Measurements from ENCODE around the gene DPP6. TPM values are rescaled to one million over a fixed set of nuclear protein-coding genes. Genes with fewer than 3 reads are reported as not detected.

DPP6 gene
- total and polyA plus RNA-seq, 2 experiments from 2014 or later: not detected

GRCh38 chr7:154571772-154572171 is 519.6 kb downstream of the DPP6 start:
- H3K4me2 ChIP-seq: no peak overlapping the region
- TF ChIP-seq CREB1 (CRISPR knock-in tag; IDR thresholded peaks at IDR 0.05; ENCODE audit: low read depth) (no peak), NANOG (IDR thresholded peaks at IDR 0.05; ENCODE audit: borderline replicate concordance) (no peak), ZNF462 (CRISPR knock-in tag; IDR thresholded peaks at IDR 0.05) (no peak), ZNF331 (CRISPR knock-in tag; IDR thresholded peaks at IDR 0.05; ENCODE audit: low read depth) (no peak)
- no peak overlapping the region for H2AFZ ChIP-seq
- H3K4me1 ChIP-seq (ENCODE audit: insufficient read depth): no peaks in the 10 kb centered on the region
- DNase-seq (ENCODE audit: low spot score) (no peak), ATAC-seq (no peak)
- Mint-ChIP-seq H3K27ac (no peak overlapping the region), H3K4me3 (no peak overlapping the region), H3K36me3 (ENCODE audit: low read depth) (no peaks in the 10 kb centered on the region; the same call in 1 of the 3 replicates), H3K9me3 (peaks cover 2% of the 10 kb centered on the region; the same call in 1 of the 3 replicates), H3K4me1 (peaks cover 13% of the 10 kb centered on the region), H3K27me3 (ENCODE audit: insufficient read depth, low read depth, poor library complexity) (peaks cover under 1% of the 10 kb centered on the region)
- no peaks in the 10 kb centered on the region for H4K20me1 ChIP-seq (replicated peaks; ENCODE audit: insufficient read depth)
- H3K27me3 ChIP-seq (ENCODE audit: insufficient read depth): no peaks in the 10 kb centered on the region
- no peaks in the 10 kb centered on the region; the same call in 1 of the 2 replicates for H3K36me3 ChIP-seq (ENCODE audit: insufficient read depth)
- no peak overlapping the region for H3K4me3 ChIP-seq
- H3K27ac ChIP-seq (ENCODE audit: low read depth): no peak overlapping the region
- no peaks in the 10 kb centered on the region for H3K9me2 ChIP-seq (ENCODE audit: insufficient read depth)
- no peaks in the 10 kb centered on the region for H3K79me2 ChIP-seq (replicated peaks; ENCODE audit: insufficient read depth)
- peaks cover 6% of the 10 kb centered on the region; the same call in 1 of the 2 replicates for H3F3A ChIP-seq (replicated peaks; ENCODE audit: low read depth)

DNA sequence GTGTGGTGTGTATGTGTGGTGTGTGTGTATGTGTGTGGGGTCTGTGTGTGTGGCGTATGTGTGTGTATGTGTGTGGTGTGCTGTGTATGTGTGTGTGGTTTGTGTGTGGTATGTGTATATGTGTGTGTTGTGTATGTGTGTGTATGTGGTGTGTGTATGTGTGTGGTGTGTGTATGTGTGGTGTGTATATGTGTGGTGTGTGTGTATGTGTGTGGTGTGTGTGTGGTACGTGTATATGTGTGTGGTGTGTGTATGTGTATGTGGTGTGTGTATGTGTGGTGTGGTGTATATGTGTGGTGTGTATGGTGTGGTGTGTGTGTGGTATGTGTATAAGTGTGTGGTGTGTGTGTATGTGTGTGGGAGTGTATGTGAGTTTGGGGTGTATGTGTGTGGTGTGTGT is 522.0 kb downstream of the DPP6 start:
- Histone ChIP-seq H2AFZ (no peak overlapping the region), H3K27me3 (ENCODE audit: insufficient read depth) (no peaks in the 10 kb centered on the region), H3K4me3 (no peak overlapping the region), H3K4me2 (no peak overlapping the region), H3K79me2 (replicated peaks; ENCODE audit: insufficient read depth) (no peaks in the 10 kb centered on the region), H3F3A (replicated peaks; ENCODE audit: low read depth) (peaks cover 6% of the 10 kb centered on the region; the same call in 1 of the 2 replicates), H3K36me3 (ENCODE audit: insufficient read depth) (no peaks in the 10 kb centered on the region), H3K9me2 (ENCODE audit: insufficient read depth) (no peaks in the 10 kb centered on the region), H3K4me1 (ENCODE audit: insufficient read depth) (no peaks in the 10 kb centered on the region), H3K27ac (ENCODE audit: low read depth) (no peak overlapping the region), H4K20me1 (replicated peaks; ENCODE audit: insufficient read depth) (no peaks in the 10 kb centered on the region)
- Mint-ChIP-seq H3K36me3 (ENCODE audit: low read depth) (no peaks in the 10 kb centered on the region; the same call in 1 of the 3 replicates), H3K27ac (no peak overlapping the region), H3K27me3 (ENCODE audit: insufficient read depth, low read depth, poor library complexity) (peaks cover 3% of the 10 kb centered on the region), H3K4me3 (no peak overlapping the region), H3K9me3 (peaks cover 2% of the 10 kb centered on the region; the same call in 1 of the 3 replicates), H3K4me1 (no peaks in the 10 kb centered on the region; the same call in 2 of the 3 replicates)
- DNase-seq (ENCODE audit: low spot score): no peak
- no peak for ATAC-seq
- TF ChIP-seq REST (IDR thresholded peaks at IDR 0.05; ENCODE audit: unreplicated experiment): no peak
- no peak for TF ChIP-seq JUNB (IDR thresholded peaks at IDR 0.05; ENCODE audit: unreplicated experiment)
- TF ChIP-seq EZH2 (IDR thresholded peaks at IDR 0.05; ENCODE audit: low read depth, unreplicated experiment): no peak
- TF ChIP-seq POLR2AphosphoS5 (IDR thresholded peaks at IDR 0.05; ENCODE audit: low read depth): no peak
- no peak for TF ChIP-seq ZNF114 (CRISPR knock-in tag; IDR thresholded peaks at IDR 0.05)
- TF ChIP-seq STAT1 (IDR thresholded peaks at IDR 0.05; ENCODE audit: unreplicated experiment): no peak
- TF ChIP-seq ZNF331 (CRISPR knock-in tag; IDR thresholded peaks at IDR 0.05; ENCODE audit: low read depth): no peak
- no peak for TF ChIP-seq ETS1 (IDR thresholded peaks at IDR 0.05)
- TF ChIP-seq CREB1 (CRISPR knock-in tag; IDR thresholded peaks at IDR 0.05; ENCODE audit: low read depth): no peak
- TF ChIP-seq EZH2phosphoT487 (IDR thresholded peaks at IDR 0.05; ENCODE audit: unreplicated experiment): no peak
